Fibroblast of peridontal ligament (primary cell): Measurements from ENCODE around the gene MYO18B.

ENCODE experiments used
- DNase-seq: peaks from one replicate; pipeline ENCODE4 v3.0.0-alpha.2; 2010; ENCODE audit errors: extremely low read depth

MYO18B gene

GRCh38 chr22:25749420-25750169 is 7.6 kb downstream of the MYO18B start:
- DNase-seq: peak; percentile 6

- DNase-seq: no peak
Measured at GRCh38 chr22:25750569-25751173, 8.7 kb downstream of the MYO18B start.

GRCh38 chr22:25751174-25751581 is 9.2 kb downstream of the MYO18B start:
- DNase-seq: no peak

- no peak for DNase-seq
Measured at GRCh38 chr22:25752615-25753214, 10.7 kb downstream of the MYO18B start.

- no peak for DNase-seq
Measured at GRCh38 chr22:25753252-25753651, 11.3 kb downstream of the MYO18B start.

DNA sequence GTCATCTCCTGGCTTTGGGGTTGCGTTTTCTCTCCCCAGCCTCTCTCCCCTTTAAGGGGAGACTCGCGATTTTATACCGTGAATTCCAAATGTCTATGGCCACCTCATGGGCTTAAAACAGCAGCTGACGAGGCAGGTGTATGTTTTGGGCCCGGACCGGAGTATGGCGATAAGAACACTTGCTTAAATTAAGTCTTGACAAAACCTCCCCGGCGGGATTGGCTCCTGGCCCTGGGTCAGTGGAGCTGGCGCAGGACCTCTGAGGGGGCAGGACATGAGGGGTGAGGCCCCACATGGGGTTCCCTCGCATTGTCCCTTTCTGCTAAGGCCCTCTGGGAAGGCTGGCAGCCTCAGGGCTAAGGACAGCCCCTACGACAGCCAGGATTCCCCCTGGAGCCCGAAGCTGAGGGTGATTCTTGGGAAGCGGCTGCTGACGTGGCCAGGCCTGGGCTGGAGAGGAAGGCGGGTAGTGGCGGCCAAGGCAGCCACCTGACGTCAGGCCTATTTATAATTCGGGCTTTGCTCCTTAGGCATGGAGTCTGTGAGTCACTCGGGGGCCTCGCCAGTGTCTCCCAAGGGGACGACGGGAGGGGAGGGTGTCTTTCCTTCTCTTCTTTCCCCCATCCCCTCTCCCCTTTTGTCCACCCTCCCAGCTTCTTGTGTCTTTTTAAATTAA is 12.7 kb downstream of the MYO18B start:
- DNase-seq: peak; percentile 12

DNA sequence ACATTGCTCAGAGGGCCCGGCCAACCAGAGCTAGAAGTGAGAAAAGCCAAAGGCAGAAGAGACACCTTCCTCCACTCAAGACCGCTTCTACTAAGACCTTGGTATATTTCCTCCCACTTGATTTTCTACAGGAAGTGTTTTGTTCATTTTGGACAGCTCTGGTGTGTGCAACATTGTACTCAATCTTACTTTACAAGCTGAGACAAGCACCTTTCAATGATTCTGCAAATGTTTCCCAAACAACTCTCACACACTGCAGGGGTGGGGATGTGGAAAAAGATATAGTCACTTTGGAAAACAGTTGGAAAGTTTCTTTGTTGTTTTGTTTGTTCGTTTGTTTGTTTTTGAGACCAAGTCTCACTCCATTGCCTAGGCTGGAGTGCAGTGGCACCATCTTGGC is 15.7 kb downstream of the MYO18B start:
- DNase-seq: no peak

DNA sequence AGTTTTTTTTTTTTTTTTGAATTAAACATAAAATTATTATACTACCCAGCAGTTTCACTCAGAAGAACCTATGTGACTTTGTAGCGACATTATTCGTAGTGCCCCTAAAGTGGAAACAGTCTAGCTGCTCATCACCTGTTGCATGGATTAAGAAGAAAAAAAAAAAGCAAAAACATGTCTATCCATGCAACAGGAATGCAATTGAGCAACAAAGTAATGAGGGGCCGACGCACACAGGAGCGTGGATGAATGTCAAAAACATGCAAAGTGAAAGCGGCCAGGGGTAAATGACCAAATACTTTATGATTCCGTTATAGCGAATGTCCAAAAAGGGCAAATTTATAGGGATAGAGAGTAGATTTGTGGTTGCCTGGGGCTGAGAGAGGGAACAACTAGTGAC is 16.3 kb downstream of the MYO18B start:
- no peak for DNase-seq

DNA sequence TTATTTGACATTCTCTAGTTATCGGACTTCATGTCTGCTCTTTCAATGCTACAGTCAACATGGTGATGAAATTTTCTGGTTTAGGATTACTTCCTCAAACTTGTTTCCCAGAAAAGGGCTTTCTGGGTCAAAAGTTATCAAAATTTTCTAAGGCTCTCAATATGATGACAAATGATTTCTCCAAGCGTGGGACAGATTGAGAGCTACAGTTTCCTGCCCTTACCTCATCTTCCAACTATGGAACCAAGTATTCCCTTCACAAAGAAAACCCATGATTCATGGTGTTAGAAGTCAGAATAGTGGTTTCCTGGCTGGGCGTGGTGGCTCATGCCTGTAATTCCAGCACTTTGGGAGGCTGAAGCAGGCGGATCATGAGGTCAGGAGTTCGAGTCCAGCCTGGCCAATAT is 17.8 kb downstream of the MYO18B start:
- DNase-seq: peak; percentile 95

DNA sequence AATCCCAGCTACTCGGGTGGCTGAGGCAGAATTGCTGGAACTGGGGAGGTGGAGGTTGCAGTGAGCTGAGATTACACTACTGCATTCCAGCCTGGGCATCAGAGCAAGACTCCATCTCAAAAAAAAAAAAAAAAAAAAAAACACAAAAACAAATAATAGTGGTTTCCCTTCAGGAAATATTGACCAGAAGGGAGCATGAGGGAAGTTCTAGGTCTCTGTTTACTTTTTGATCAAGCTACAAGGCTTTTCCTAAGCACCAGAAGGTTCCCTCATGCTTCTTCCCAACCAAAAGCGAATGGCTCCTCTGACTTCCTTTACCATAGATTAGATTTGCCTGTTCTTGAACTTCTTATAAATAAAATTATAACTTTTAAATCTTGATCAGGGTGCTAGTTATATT is 18.3 kb downstream of the MYO18B start:
- DNase-seq: peak; percentile 13

DNA sequence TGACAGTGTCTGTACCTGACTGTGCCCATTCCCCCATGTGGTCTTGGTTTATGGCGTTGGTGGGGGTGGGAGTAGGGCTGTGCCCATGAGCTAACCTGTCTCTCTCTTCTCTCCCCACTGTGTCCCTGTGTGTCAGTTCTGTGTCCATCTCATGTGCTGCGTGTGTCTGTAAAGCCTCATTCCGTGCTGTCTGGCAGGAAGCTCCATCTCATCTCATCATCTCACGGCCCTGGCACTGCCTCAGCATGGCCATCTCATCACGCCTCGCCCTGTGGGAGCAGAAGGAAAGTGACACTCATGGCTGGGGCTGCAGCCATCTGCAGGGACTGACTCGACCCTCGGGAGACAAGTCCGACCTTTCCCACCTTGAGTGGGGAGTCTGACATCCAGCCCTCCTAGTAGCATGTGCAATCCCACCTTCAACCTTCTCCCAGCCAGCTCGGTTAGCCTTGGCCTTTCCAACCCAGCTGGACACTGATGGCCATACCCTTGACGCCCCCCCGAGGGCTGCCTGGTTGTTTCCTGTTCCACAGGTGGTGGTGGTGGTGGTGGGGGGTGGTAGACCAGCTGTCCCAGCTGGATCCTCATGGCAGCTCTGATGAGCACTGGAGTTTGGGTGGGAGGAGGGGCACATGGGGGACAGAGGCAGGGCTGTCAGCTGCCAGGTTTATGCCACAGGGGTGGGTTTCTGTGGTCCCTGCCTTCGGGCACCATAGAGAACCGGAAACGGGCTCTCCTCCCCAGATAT is 19.0 kb downstream of the MYO18B start:
- DNase-seq: no peak

- no peak for DNase-seq
Measured at GRCh38 chr22:25762147-25762546, 20.2 kb downstream of the MYO18B start.

DNA sequence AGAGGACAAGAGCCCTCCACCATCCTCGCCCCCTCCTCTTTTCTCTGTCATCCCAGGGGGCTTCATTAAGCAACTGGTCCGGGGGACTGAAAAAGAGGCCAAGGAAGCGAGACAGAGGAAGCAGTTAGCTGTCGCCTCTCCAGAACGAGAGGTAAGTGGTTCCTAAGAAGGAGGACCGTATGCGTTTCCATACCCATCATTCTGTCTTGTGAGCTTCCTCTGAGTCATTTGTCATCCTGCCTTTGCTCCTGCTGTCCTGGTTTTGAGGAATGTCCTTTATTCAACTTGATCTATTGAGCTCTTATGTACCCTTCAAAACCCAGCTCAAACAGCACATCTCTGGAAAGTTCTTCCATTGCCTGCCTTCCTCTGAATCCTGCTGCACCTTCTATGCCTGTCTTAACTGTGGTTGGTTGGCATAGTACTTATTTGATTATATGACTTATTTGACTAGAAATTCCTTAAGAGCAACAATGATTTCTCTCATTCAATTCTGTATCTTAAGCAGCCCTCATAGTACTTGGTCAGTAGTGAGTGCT is 21.3 kb downstream of the MYO18B start:
- no peak for DNase-seq

GRCh38 chr22:25764270-25765015 is 22.5 kb downstream of the MYO18B start:
- DNase-seq: no peak

GRCh38 chr22:25765016-25765367 is 23.0 kb downstream of the MYO18B start:
- DNase-seq: no peak

- no peak for DNase-seq
Measured at GRCh38 chr22:25765801-25766200, 23.8 kb downstream of the MYO18B start.

DNA sequence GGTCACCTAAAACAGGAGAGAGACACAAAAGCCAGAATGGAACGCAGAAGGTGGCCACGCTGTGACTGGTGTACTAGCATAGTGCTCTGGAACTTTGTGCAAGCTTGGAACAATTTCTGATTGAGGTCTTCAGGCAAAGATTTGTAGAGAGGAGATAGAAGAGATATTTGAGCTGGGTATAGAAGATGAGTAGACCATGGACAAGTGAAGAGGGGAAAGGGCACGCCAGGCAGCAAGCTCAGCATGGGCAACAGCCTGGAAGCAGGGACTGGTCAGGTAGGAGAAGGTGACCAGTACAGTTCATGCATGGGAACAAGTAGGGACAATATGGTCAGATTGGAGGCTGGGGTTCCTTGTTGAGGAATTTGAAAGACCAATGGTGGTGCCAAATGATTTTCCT is 24.4 kb downstream of the MYO18B start:
- no peak for DNase-seq

DNA sequence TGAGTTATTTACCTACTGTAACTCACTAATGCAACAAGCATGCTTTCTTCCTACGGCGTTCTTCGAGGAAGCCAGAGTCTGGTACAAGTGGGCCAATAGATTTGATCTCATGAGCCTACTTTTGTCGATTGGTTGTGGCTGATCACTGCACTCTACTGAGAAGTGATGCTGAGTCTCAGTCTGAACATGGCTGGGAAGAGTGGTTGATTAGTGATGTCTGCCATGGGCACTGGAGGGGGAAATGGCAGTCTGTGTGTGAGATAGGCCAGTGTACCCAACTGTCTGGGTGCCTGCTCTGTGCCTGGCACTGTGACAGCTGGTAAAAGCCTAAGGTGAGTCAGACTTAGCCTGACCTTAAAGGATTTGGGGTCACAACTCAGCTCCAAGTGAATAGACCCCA is 28.3 kb downstream of the MYO18B start:
- no peak for DNase-seq

- no peak for DNase-seq
Measured at GRCh38 chr22:25772288-25772687, 30.3 kb downstream of the MYO18B start.

- DNase-seq: no peak
Measured at GRCh38 chr22:25774575-25775026, 32.6 kb downstream of the MYO18B start.

DNA sequence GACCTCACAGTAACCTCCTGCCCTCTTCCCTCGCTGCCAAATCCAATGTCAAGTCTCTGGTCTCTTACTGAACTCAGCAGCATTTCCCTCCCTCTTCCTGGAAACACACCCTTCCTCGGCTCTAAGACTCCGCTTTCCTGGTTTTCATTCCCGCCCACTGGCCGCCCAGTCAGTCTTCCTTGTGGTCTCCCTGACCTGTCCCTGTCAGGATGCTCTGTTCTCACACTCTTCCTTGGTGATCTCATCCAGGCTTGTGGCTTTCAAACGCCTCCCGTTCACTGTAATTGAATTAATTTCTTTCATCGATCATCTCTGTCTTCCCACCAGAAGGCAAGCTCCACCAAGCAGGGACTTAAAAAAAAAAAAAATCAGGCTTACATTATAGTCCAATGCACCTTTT is 33.5 kb downstream of the MYO18B start:
- DNase-seq: no peak
